Forelimb muscle (tissue), 1 donor: ENCODE data around the gene DUS1L. TPM values are rescaled to one million over a fixed set of nuclear protein-coding genes. Genes with fewer than 3 reads are reported as not detected.

Experiments used
- DNase-seq: peaks from one replicate; pipeline ENCODE4 v3.0.0-alpha.2; 2013; ENCODE audit warnings: low read depth
- polyA plus RNA-seq: library from polyadenylated mRNA; unstranded; fragments of 120-200 nt; gene quantifications from one replicate; pipeline ENCODE4 v1.2.1, GENCODE V29; 2013; ENCODE audit not compliant: insufficient read length

The DUS1L gene
- polyA plus RNA-seq: 60.1 TPM

- no peak for DNase-seq
These were observed at the start of gene DUS1L for GRCh38 chr17:82065638-82066303. Gene DUS1L (minus strand): TSS chr17:82065804. CDS start chr17:82065059, 745 bp downstream.

- DNase-seq: no peak
These were observed 49.3 kb upstream of the DUS1L start for GRCh38 chr17:82114872-82115271.

GRCh38 chr17:82114447-82114846, 48.8 kb upstream of the DUS1L start:
- DNase-seq: no peak

- no peak for DNase-seq
These were observed 48.3 kb upstream of the DUS1L start for GRCh38 chr17:82113941-82114340.

- no peak for DNase-seq
These were observed 47.8 kb upstream of the DUS1L start for GRCh38 chr17:82113422-82113821.

- DNase-seq: no peak
These were observed 47.3 kb upstream of the DUS1L start for GRCh38 chr17:82112914-82113311.

GRCh38 chr17:82112181-82112913, 46.7 kb upstream of the DUS1L start:
- no peak for DNase-seq

- no peak for DNase-seq
These were observed 44.7 kb upstream of the DUS1L start for GRCh38 chr17:82110298-82110697.

GRCh38 chr17:82108961-82109475, 43.4 kb upstream of the DUS1L start:
- no peak for DNase-seq

- DNase-seq: no peak
These were observed 42.9 kb upstream of the DUS1L start for GRCh38 chr17:82108496-82108945.

GRCh38 chr17:82108038-82108437, 42.4 kb upstream of the DUS1L start:
- no peak for DNase-seq

- DNase-seq: no peak
These were observed 41.8 kb upstream of the DUS1L start for GRCh38 chr17:82107341-82107860.

- no peak for DNase-seq
These were observed 41.2 kb upstream of the DUS1L start for GRCh38 chr17:82106688-82107305.

- DNase-seq: no peak
These were observed 40.5 kb upstream of the DUS1L start for GRCh38 chr17:82105882-82106687.

- DNase-seq: no peak
These were observed 39.8 kb upstream of the DUS1L start for GRCh38 chr17:82105417-82105881.

- DNase-seq: no peak
These were observed 39.3 kb upstream of the DUS1L start for GRCh38 chr17:82104797-82105416.

GRCh38 chr17:82103553-82104451, 38.2 kb upstream of the DUS1L start:
- DNase-seq: no peak

GRCh38 chr17:82101767-82102679, 36.4 kb upstream of the DUS1L start:
- DNase-seq: no peak

- DNase-seq: no peak
These were observed 35.7 kb upstream of the DUS1L start for GRCh38 chr17:82101301-82101715.
